RWPE2 (cell line): ENCODE data around the gene ELP4.

Experiments
- ATAC-seq: fragments of 200-7000 bp; cut with Tn5 transposase; 3 replicates; pipeline ENCODE4 v1.9.1; 2021; ENCODE audit warnings: low read depth
- DNase-seq: peaks from one replicate; pipeline ENCODE4 v3.0.0-alpha.2; 2020; ENCODE audit warnings: low spot score
- H3K27ac ChIP-seq: fragments of 450-650 bp; 2 replicates; pipeline ENCODE4 v1.5.1; 2017; ENCODE audit warnings: mild to moderate bottlenecking; ENCODE audit not compliant: poor library complexity, severe bottlenecking
- H3K27me3 ChIP-seq: fragments of 250-450 bp; sonication (Bioruptor Pico); 2 replicates; pipeline ENCODE4 v1.5.1; 2021; ENCODE audit warnings: mild to moderate bottlenecking, moderate library complexity; ENCODE audit not compliant: insufficient read depth, poor library complexity, severe bottlenecking
- H3K36me3 ChIP-seq: fragments of 250-450 bp; sonication (Bioruptor Pico); 2 replicates; pipeline ENCODE4 v1.5.1; 2020; ENCODE audit warnings: low read depth, mild to moderate bottlenecking, moderate library complexity
- H3K4me1 ChIP-seq: fragments of 250-450 bp; sonication (Bioruptor Pico); 2 replicates; pipeline ENCODE4 v1.5.1; 2021; ENCODE audit warnings: mild to moderate bottlenecking, moderate library complexity; ENCODE audit not compliant: insufficient read depth, poor library complexity, severe bottlenecking
- H3K4me3 ChIP-seq: fragments of 250-450 bp; sonication (Bioruptor Pico); 2 replicates; pipeline ENCODE4 v1.5.1; 2021; ENCODE audit warnings: mild to moderate bottlenecking, moderate library complexity; ENCODE audit not compliant: severe bottlenecking
- H3K9me3 ChIP-seq: fragments of 250-450 bp; sonication (Bioruptor Pico); 2 replicates; pipeline ENCODE4 v1.5.1; 2021; ENCODE audit warnings: mild to moderate bottlenecking, moderate library complexity; ENCODE audit not compliant: severe bottlenecking
- TF ChIP-seq, protein P1 (sequence below): fragments of 450-650 bp; IDR thresholded peaks from one replicate; pipeline ENCODE4 v1.5.1; 2017; ENCODE audit warnings: mild to moderate bottlenecking, moderate library complexity; ENCODE audit not compliant: poor library complexity, severe bottlenecking

Gene ELP4

DNA sequence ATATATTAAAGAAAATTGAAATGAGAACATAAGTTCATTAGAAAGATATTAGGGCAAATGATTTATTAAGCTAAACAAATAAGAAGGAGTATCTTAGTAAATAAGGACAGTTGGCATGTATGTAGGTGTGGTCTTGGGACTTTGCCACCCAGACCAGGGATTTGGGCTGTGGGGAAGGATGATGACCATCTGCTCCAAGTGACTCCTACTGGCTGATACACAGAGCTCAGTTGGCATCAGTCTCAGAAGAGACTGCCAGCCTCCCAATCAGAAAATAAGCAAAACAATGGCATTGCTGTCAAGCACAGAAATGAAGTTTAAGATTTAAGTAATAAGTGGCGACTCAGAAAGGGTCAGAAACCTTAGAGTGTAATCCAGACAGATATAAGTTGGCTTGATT lies 252.1 kb downstream of the ELP4 start:
- Histone ChIP-seq H3K4me3 (no peak overlapping the region), H3K36me3 (no peaks in the 10 kb centered on the region), H3K27me3 (no peaks in the 10 kb centered on the region), H3K4me1 (no peaks in the 10 kb centered on the region), H3K27ac (no peak overlapping the region), H3K9me3 (no peaks in the 10 kb centered on the region)
- ATAC-seq (no peak), DNase-seq (no peak)
- TF ChIP-seq, protein P1, sequence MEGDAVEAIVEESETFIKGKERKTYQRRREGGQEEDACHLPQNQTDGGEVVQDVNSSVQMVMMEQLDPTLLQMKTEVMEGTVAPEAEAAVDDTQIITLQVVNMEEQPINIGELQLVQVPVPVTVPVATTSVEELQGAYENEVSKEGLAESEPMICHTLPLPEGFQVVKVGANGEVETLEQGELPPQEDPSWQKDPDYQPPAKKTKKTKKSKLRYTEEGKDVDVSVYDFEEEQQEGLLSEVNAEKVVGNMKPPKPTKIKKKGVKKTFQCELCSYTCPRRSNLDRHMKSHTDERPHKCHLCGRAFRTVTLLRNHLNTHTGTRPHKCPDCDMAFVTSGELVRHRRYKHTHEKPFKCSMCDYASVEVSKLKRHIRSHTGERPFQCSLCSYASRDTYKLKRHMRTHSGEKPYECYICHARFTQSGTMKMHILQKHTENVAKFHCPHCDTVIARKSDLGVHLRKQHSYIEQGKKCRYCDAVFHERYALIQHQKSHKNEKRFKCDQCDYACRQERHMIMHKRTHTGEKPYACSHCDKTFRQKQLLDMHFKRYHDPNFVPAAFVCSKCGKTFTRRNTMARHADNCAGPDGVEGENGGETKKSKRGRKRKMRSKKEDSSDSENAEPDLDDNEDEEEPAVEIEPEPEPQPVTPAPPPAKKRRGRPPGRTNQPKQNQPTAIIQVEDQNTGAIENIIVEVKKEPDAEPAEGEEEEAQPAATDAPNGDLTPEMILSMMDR, result no peak

DNA sequence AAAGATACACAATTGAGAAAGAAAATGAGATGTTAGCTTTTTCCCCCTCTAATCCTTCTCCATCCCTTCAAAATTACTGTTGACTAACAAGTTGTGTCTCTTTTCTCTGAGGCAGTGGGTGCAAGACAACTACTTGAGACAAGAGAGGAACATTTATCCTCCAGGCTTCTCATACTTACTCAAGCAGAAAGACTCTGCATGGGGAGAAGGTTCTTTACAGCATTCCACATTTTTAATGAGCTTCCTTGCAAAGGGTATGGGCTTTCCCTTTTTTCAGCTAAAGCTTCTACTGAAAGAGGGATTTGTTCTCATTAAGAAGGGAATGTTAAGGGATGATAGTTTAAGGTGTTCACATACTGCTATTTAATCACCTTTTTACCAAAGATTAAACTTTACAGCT lies 253.7 kb downstream of the ELP4 start:
- Histone ChIP-seq H3K27ac (no peak overlapping the region), H3K27me3 (no peaks in the 10 kb centered on the region), H3K9me3 (no peaks in the 10 kb centered on the region), H3K36me3 (no peaks in the 10 kb centered on the region), H3K4me1 (no peaks in the 10 kb centered on the region), H3K4me3 (no peak overlapping the region)
- TF ChIP-seq, protein P1, result no peak
- DNase-seq (no peak), ATAC-seq (no peak)

DNA sequence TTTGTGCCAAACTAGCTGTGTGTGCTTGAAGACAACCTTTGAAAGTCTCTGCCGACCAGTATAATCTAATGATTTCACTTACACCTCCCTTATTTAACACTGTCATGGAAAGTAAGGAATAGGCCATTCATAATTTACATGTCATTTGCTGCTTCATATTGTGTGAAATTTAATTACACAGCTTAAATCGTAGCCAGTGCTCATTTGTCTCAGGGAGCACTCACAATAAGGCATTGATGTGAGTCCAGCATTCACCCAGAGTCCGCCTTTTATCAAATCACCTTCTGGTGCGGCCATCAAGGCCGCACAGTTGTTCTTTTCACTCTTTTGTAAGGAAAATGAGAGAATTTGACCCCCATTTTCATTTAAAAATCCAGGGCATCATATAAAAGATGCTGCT lies 254.7 kb downstream of the ELP4 start:
- TF ChIP-seq, protein P1, result no peak
- ATAC-seq (no peak), DNase-seq (no peak)
- Histone ChIP-seq H3K4me1 (no peaks in the 10 kb centered on the region), H3K27ac (no peak overlapping the region), H3K36me3 (no peaks in the 10 kb centered on the region), H3K4me3 (no peak overlapping the region), H3K9me3 (no peaks in the 10 kb centered on the region), H3K27me3 (no peaks in the 10 kb centered on the region)

DNA sequence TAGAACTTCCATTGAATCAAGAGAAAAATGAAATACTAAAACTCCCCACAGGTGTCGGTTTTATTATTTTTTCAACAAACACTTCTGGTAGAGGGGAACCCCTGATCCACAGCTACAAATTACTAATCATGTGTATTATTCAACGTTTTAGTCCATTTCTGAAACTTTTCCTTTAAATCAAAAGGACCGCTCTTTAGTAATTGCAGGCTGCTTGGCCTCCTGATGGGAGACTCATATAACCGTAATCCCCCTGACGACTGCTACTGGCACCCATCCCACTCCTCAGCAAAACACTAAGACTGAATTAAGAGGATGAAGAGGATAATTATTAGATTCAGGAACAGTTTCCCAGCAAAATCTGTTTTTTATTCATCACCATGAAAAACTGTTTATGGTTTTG lies 255.2 kb downstream of the ELP4 start:
- ATAC-seq, result no peak
- TF ChIP-seq, protein P1, result no peak
- Histone ChIP-seq H3K9me3 (no peaks in the 10 kb centered on the region), H3K4me1 (no peaks in the 10 kb centered on the region), H3K4me3 (no peak overlapping the region), H3K36me3 (no peaks in the 10 kb centered on the region), H3K27me3 (no peaks in the 10 kb centered on the region), H3K27ac (no peak overlapping the region)
- DNase-seq, result no peak

DNA sequence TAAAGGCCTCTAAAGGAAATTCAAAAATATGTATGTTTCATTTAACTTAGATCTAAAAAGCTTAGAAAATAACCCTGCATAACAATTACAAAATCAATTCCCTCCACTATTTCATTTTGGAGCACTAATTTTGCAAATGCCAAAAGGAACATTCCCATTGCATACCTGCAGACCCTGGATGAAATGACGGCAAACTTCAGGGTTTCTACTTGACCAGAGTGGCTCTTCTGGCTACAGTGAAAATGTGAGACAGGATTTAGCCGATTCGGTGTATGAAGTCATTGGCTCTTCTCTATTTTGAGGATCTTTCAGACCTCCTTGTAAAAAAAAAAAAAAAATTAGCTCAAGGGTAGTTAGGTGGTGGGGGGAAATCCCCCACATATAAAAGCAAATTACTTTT lies 257.5 kb downstream of the ELP4 start:
- Histone ChIP-seq H3K27ac (no peak overlapping the region), H3K9me3 (no peaks in the 10 kb centered on the region), H3K36me3 (no peaks in the 10 kb centered on the region), H3K4me1 (no peaks in the 10 kb centered on the region), H3K4me3 (no peak overlapping the region), H3K27me3 (no peaks in the 10 kb centered on the region)
- ATAC-seq, result no peak
- no peak for DNase-seq
- TF ChIP-seq, protein P1, result no peak
